HepG2 (cell line): ENCODE data around the gene RNU7-1. TPM values are rescaled to one million over a fixed set of nuclear protein-coding genes. Genes with fewer than 3 reads are reported as not detected.

Experiments
- HOXD1 ChIP-seq: sonication (generic); formaldehyde crosslinking; IDR thresholded peaks from 2 replicates; pipeline ENCODE4 v1.5.0; 2020; ENCODE audit warnings: missing genetic modification reagents
- KMT2A ChIP-seq: sonication (generic); formaldehyde crosslinking; IDR thresholded peaks from 2 replicates; pipeline ENCODE4 v1.4.0; 2020; ENCODE audit warnings: missing genetic modification reagents
- MXI1 ChIP-seq: IDR thresholded peaks from 3 replicates; pipeline ENCODE4 v1.6.1; 2012; ENCODE audit warnings: low read depth, low read length, inconsistent platforms, borderline replicate concordance
- RBM22 ChIP-seq: fragments of 200-400 bp; formaldehyde crosslinking; optimal IDR thresholded peaks from 2 replicates; pipeline ENCODE3; 2017; ENCODE audit warnings: mild to moderate bottlenecking, low read length, moderate library complexity
- SCMH1 ChIP-seq: sonication (generic); formaldehyde crosslinking; IDR thresholded peaks from 2 replicates; pipeline ENCODE4 v1.9.0; 2021; ENCODE audit warnings: missing genetic modification reagents, mild to moderate bottlenecking, borderline replicate concordance
- SETDB1 ChIP-seq: sonication (generic); formaldehyde crosslinking; IDR thresholded peaks from 2 replicates; pipeline ENCODE4 v1.5.1; 2020; ENCODE audit warnings: missing genetic modification reagents, mild to moderate bottlenecking, borderline replicate concordance
- TEAD3 ChIP-seq: optimal IDR thresholded peaks from 2 replicates; pipeline ENCODE3; 2016; ENCODE audit warnings: borderline replicate concordance
- YEATS2 ChIP-seq: sonication (generic); formaldehyde crosslinking; IDR thresholded peaks from 2 replicates; pipeline ENCODE4 v1.4.0; 2020; ENCODE audit warnings: missing genetic modification reagents, borderline replicate concordance
- YEATS4 ChIP-seq: sonication (generic); formaldehyde crosslinking; IDR thresholded peaks from 2 replicates; pipeline ENCODE4 v1.4.0; 2020; ENCODE audit warnings: missing genetic modification reagents, borderline replicate concordance
- ZBTB7B ChIP-seq: sonication (generic); formaldehyde crosslinking; IDR thresholded peaks from 2 replicates; pipeline ENCODE4 v1.4.0; 2020; ENCODE audit warnings: missing genetic modification reagents
- ZFP62 ChIP-seq: sonication (generic); formaldehyde crosslinking; IDR thresholded peaks from 2 replicates; pipeline ENCODE4 v1.4.0; 2020; ENCODE audit warnings: missing genetic modification reagents
- ZNF143 ChIP-seq: sonication (generic); formaldehyde crosslinking; IDR thresholded peaks from 2 replicates; pipeline ENCODE4 v1.4.0; 2020; ENCODE audit warnings: missing genetic modification reagents
- ZNF616 ChIP-seq: sonication (generic); formaldehyde crosslinking; IDR thresholded peaks from 2 replicates; pipeline ENCODE4 v1.5.0; 2020; ENCODE audit warnings: low read depth, mild to moderate bottlenecking, missing genetic modification reagents
- ZNF670 ChIP-seq: sonication (generic); formaldehyde crosslinking; IDR thresholded peaks from 2 replicates; pipeline ENCODE4 v1.8.0; 2022; ENCODE audit warnings: mild to moderate bottlenecking, missing genetic modification reagents, borderline replicate concordance
- ZNF790 ChIP-seq: sonication (generic); formaldehyde crosslinking; IDR thresholded peaks from 2 replicates; pipeline ENCODE4 v1.8.0; 2022; ENCODE audit warnings: missing genetic modification reagents, mild to moderate bottlenecking, borderline replicate concordance
- ZSCAN9 ChIP-seq: IDR thresholded peaks from 2 replicates; pipeline ENCODE4 v1.6.1; 2016; ENCODE audit warnings: borderline replicate concordance
- polyA plus RNA-seq, 8 experiments: library from polyadenylated mRNA; depleted of rRNA in 3 of 8; stranded (reverse) in 7 of 8; unstranded in 1 of 8; fragments of >200 nt; fragmentation: Illumina TruSeq in 4 of 8; extraction: Trizol in 4 of 8; gene quantifications; 2 replicates each; pipeline versions ENCODE4 v1.2.1 to v1.2.3, GENCODE V29; 2011 to 2016; ENCODE audit warnings: low read depth in 4 of 8, missing spikeins in 1 of 8, mixed read lengths in 1 of 8; ENCODE audit not compliant: insufficient read depth in 1 of 8
- total RNA-seq, 5 experiments: library from RNA; depleted of rRNA; stranded (reverse); fragments of >200 nt; fragmentation: Illumina TruSeq; extraction: Trizol; gene quantifications; 2 replicates each; pipeline ENCODE4 v1.2.3, GENCODE V29; 2016; ENCODE audit warnings: low read depth in 1 of 5
- TF ChIP-seq, protein P1 (sequence below): sonication (generic); formaldehyde crosslinking; IDR thresholded peaks from 2 replicates; pipeline ENCODE4 v1.5.0; 2020; ENCODE audit warnings: missing genetic modification reagents
- TF ChIP-seq, protein P2 (sequence below): sonication (generic); formaldehyde crosslinking; conservative IDR thresholded peaks from 2 replicates; pipeline ENCODE4 v1.8.0; 2022; ENCODE audit warnings: low read depth, missing genetic modification reagents
- TF ChIP-seq, protein P3 (sequence below): sonication (generic); formaldehyde crosslinking; IDR thresholded peaks from 2 replicates; pipeline ENCODE4 v1.9.0; 2021; ENCODE audit warnings: missing genetic modification reagents, mild to moderate bottlenecking, borderline replicate concordance
- TF ChIP-seq, protein P4 (sequence below): sonication (generic); formaldehyde crosslinking; IDR thresholded peaks from 2 replicates; pipeline ENCODE4 v1.5.0; 2020; ENCODE audit warnings: missing genetic modification reagents
- TF ChIP-seq, protein P5 (sequence below): sonication (generic); formaldehyde crosslinking; IDR thresholded peaks from 2 replicates; pipeline ENCODE4 v1.4.0; 2020; ENCODE audit warnings: missing genetic modification reagents, borderline replicate concordance

The RNU7-1 gene
- total and polyA plus RNA-seq, 2 of the 13 experiments (the other 11 are each of a cell fraction or from before 2014, with no cell fraction given) = not detected

DNA sequence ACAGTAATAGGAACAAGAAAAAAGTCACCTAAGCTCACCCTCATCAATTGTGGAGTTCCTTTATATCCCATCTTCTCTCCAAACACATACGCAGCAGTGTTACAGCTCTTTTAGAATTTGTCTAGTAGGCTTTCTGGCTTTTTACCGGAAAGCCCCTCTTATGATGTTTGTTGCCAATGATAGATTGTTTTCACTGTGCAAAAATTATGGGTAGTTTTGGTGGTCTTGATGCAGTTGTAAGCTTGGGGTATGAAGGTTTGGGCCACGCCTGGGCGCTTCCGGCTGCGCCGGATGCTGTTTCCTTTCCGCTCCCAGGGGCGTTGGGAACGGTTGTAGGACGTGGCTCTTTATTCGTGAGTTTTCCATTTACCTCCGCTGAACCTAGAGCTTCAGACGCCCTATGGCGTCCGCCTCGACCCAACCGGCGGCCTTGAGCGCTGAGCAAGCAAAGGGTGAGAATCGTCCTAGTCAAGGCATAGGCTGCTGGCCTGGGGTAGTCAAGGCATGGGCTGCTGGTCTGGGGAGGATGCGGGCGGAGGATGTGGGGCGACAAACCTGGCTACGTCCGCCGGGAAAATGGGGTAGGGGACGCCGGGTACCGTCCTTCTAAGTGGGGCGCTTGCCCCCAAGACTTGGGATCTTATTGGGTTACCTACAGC, at the start of gene RNU7-1, which contains the start of gene C12orf57 (continued):
- TF ChIP-seq YEATS2 = no peak
- TF ChIP-seq TEAD3 (CRISPR knock-in tag) = peak; percentile 27
- peak; percentile 96 for TF ChIP-seq ZBTB7B (CRISPR knock-in tag)
- TF ChIP-seq ZSCAN9 (CRISPR knock-in tag) = peak; percentile 87
- TF ChIP-seq HOXD1 (CRISPR knock-in tag) = peak; percentile 33; the same call in 1 of the 2 replicates
- TF ChIP-seq ZFP62 (CRISPR knock-in tag) = no peak
- TF ChIP-seq, protein P1, sequence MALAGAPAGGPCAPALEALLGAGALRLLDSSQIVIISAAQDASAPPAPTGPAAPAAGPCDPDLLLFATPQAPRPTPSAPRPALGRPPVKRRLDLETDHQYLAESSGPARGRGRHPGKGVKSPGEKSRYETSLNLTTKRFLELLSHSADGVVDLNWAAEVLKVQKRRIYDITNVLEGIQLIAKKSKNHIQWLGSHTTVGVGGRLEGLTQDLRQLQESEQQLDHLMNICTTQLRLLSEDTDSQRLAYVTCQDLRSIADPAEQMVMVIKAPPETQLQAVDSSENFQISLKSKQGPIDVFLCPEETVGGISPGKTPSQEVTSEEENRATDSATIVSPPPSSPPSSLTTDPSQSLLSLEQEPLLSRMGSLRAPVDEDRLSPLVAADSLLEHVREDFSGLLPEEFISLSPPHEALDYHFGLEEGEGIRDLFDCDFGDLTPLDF (CRISPR knock-in tag) = no peak
- TF ChIP-seq ZNF616 (CRISPR knock-in tag) = no peak
- TF ChIP-seq ZNF790 (CRISPR knock-in tag) = 0 out of 2 replicates have a peak, but pooled peaks have one; percentile 60
- TF ChIP-seq ZNF143 = no peak
- TF ChIP-seq, protein P2, sequence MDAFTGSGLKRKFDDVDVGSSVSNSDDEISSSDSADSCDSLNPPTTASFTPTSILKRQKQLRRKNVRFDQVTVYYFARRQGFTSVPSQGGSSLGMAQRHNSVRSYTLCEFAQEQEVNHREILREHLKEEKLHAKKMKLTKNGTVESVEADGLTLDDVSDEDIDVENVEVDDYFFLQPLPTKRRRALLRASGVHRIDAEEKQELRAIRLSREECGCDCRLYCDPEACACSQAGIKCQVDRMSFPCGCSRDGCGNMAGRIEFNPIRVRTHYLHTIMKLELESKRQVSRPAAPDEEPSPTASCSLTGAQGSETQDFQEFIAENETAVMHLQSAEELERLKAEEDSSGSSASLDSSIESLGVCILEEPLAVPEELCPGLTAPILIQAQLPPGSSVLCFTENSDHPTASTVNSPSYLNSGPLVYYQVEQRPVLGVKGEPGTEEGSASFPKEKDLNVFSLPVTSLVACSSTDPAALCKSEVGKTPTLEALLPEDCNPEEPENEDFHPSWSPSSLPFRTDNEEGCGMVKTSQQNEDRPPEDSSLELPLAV (CRISPR knock-in tag) = peak; percentile 29
- TF ChIP-seq, protein P3, sequence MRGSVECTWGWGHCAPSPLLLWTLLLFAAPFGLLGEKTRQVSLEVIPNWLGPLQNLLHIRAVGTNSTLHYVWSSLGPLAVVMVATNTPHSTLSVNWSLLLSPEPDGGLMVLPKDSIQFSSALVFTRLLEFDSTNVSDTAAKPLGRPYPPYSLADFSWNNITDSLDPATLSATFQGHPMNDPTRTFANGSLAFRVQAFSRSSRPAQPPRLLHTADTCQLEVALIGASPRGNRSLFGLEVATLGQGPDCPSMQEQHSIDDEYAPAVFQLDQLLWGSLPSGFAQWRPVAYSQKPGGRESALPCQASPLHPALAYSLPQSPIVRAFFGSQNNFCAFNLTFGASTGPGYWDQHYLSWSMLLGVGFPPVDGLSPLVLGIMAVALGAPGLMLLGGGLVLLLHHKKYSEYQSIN (CRISPR knock-in tag) = no peak
- TF ChIP-seq MXI1 = peak; percentile 40; the same call in 1 of the 3 replicates
- peak; percentile 96 for TF ChIP-seq RBM22
- TF ChIP-seq, protein P4, sequence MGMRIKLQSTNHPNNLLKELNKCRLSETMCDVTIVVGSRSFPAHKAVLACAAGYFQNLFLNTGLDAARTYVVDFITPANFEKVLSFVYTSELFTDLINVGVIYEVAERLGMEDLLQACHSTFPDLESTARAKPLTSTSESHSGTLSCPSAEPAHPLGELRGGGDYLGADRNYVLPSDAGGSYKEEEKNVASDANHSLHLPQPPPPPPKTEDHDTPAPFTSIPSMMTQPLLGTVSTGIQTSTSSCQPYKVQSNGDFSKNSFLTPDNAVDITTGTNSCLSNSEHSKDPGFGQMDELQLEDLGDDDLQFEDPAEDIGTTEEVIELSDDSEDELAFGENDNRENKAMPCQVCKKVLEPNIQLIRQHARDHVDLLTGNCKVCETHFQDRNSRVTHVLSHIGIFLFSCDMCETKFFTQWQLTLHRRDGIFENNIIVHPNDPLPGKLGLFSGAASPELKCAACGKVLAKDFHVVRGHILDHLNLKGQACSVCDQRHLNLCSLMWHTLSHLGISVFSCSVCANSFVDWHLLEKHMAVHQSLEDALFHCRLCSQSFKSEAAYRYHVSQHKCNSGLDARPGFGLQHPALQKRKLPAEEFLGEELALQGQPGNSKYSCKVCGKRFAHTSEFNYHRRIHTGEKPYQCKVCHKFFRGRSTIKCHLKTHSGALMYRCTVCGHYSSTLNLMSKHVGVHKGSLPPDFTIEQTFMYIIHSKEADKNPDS (CRISPR knock-in tag) = peak; percentile 60; the same call in 1 of the 2 replicates
- TF ChIP-seq SETDB1 (CRISPR knock-in tag) = no peak
- TF ChIP-seq YEATS4 (CRISPR knock-in tag) = peak; percentile 64
- no peak for TF ChIP-seq SCMH1 (CRISPR knock-in tag)
- TF ChIP-seq KMT2A (CRISPR knock-in tag) = peak; percentile 84; the same call in 1 of the 2 replicates
- TF ChIP-seq ZNF670 (CRISPR knock-in tag) = no peak; the same call in 1 of the 2 replicates
- TF ChIP-seq, protein P5, sequence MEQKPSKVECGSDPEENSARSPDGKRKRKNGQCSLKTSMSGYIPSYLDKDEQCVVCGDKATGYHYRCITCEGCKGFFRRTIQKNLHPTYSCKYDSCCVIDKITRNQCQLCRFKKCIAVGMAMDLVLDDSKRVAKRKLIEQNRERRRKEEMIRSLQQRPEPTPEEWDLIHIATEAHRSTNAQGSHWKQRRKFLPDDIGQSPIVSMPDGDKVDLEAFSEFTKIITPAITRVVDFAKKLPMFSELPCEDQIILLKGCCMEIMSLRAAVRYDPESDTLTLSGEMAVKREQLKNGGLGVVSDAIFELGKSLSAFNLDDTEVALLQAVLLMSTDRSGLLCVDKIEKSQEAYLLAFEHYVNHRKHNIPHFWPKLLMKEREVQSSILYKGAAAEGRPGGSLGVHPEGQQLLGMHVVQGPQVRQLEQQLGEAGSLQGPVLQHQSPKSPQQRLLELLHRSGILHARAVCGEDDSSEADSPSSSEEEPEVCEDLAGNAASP (CRISPR knock-in tag) = peak; percentile 80
